NT2/D1 (cell line): ENCODE data around the gene EPHA2.

Experiments used
- SUZ12 ChIP-seq: IDR thresholded peaks from 2 replicates; pipeline ENCODE4 v1.6.1; 2011; ENCODE audit not compliant: insufficient read length, insufficient read depth; ENCODE audit errors: extremely low read depth
- YY1 ChIP-seq: IDR thresholded peaks from 2 replicates; pipeline ENCODE4 v1.6.1; 2011; ENCODE audit not compliant: insufficient read length, insufficient read depth
- ZNF274 ChIP-seq: IDR thresholded peaks from 2 replicates; pipeline ENCODE4 v1.6.1; 2011; ENCODE audit warnings: mild to moderate bottlenecking, low read depth, low read length

DNA sequence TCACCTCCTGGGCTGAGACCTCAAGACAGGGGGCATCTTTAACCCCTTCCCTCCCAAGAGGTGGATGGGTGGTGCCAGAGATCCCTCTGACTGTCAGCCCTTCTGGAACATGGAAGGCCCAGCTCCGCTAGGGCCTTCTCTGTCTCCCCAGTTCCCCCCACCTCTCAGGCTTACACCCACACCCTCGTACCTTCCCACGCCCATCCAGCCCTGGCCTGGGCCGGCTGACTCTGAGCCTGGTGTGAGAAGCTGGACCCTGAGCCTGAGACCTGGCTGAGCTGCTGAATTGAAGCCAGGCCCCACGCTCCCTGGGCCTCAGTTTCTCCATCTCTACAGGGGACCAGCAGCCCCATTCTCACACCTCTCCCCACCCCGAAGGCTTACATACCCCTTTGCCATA is 5.4 kb downstream of the EPHA2 start:
- TF ChIP-seq YY1 = no peak
- no peak for TF ChIP-seq ZNF274
- no peak for TF ChIP-seq SUZ12
